ENCODE measurements around the gene MARF1.

DNA sequence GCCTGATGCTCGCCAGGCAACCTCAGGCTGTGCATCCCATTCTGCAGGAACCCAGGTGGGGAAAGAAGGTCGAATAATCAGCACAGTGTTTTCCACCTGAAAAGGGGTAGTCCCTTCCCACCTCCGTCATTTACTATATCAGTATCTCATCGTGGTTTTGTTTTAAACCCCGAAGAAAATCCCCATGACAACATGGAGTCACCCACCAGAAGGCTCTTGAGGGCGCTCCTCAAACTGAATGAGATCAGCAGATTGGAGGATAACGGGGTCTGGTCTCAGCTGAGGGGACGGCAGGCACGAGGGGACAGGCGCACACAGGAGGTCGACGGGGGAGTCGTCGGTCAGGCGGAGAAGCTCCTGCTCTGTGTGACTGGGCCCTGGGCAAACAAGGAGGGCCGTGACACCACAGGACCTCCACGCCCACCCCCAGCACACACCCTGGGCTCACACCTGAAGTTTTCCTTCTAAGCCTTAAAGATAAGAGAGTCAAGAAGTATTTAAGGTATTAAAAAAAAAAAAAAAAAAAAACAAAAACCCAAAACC lies 44.2 kb downstream of the MARF1 start:
- TF ChIP-seq POLR2A (IDR thresholded peaks at IDR 0.05; ENCODE audit: low read depth, low read length) (no peak), POLR2AphosphoS5 (IDR thresholded peaks at IDR 0.05; ENCODE audit: low read depth, low read length) (no peak)

Data from GM12891 (cell line).